ENCODE results near the gene AGAP4. TPM values are rescaled to one million over a fixed set of nuclear protein-coding genes. Genes with fewer than 3 reads are reported as not detected.
"Not testable (repeated sequence)": the region's sequence is repeated elsewhere in the genome, so short reads cannot be mapped to it uniquely, and the experiment has no call there.

AGAP4 gene
- total RNA-seq, 2 experiments from 2014 or later: 16.3 to 19.8 TPM

DNA sequence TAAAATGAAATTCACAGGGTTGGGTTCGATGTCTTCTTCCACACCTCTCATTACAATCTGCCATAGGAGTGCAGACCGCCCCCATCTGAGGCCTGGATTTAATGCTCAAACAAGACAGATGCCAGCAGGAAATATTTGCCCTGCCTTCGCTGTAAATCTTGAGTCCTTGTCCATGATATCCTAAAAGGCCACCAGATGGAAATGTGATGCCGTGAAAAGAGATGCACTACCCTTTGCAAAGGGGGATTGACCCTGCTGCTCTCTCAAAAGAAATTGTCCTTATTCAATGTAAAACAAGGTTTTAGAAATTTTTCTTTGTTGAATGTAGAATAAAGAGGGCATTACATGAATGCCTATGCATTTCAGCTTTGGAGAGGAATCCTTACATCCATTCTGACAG, 37.5 kb downstream of the AGAP4 start:
- Mint-ChIP-seq H3K4me3 (no peak overlapping the region), H3K27ac (no peak overlapping the region), H3K36me3 (ENCODE audit: low read depth) (no peaks in the 10 kb centered on the region), H3K27me3 (no peaks in the 10 kb centered on the region), H3K9me3 (no peaks in the 10 kb centered on the region), H3K4me1 (ENCODE audit: low read depth) (no peaks in the 10 kb centered on the region)
- DNase-seq (no peak), ATAC-seq (no peak)
- ChIA-PET POLR2A (no interaction called here), CTCF (no interaction called here)
- TF ChIP-seq, protein P1, sequence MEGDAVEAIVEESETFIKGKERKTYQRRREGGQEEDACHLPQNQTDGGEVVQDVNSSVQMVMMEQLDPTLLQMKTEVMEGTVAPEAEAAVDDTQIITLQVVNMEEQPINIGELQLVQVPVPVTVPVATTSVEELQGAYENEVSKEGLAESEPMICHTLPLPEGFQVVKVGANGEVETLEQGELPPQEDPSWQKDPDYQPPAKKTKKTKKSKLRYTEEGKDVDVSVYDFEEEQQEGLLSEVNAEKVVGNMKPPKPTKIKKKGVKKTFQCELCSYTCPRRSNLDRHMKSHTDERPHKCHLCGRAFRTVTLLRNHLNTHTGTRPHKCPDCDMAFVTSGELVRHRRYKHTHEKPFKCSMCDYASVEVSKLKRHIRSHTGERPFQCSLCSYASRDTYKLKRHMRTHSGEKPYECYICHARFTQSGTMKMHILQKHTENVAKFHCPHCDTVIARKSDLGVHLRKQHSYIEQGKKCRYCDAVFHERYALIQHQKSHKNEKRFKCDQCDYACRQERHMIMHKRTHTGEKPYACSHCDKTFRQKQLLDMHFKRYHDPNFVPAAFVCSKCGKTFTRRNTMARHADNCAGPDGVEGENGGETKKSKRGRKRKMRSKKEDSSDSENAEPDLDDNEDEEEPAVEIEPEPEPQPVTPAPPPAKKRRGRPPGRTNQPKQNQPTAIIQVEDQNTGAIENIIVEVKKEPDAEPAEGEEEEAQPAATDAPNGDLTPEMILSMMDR (IDR thresholded peaks at IDR 0.05): no peak
- intact Hi-C loops (cut with micrococcal nuclease): no loop called here

DNA sequence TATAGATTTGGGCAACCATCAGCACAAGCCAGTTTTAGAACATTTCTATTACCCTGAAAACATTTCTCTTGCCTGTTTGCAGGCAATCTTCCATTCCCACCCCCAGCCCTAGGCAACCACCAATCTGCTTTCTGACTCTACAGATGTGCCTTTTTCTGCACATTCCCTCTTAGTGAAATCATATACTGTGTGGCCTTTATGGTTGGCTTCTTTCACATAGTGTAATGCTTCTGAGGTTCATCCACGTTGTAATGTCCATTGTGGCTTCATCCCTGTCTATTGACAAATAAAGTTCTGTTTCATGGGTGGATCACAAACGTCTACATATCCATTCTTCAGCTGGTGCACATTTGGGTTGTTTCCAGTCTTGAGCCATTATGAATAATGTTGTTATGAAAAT, 42.3 kb downstream of the AGAP4 start:
- not testable (repeated sequence) for ATAC-seq

DNA sequence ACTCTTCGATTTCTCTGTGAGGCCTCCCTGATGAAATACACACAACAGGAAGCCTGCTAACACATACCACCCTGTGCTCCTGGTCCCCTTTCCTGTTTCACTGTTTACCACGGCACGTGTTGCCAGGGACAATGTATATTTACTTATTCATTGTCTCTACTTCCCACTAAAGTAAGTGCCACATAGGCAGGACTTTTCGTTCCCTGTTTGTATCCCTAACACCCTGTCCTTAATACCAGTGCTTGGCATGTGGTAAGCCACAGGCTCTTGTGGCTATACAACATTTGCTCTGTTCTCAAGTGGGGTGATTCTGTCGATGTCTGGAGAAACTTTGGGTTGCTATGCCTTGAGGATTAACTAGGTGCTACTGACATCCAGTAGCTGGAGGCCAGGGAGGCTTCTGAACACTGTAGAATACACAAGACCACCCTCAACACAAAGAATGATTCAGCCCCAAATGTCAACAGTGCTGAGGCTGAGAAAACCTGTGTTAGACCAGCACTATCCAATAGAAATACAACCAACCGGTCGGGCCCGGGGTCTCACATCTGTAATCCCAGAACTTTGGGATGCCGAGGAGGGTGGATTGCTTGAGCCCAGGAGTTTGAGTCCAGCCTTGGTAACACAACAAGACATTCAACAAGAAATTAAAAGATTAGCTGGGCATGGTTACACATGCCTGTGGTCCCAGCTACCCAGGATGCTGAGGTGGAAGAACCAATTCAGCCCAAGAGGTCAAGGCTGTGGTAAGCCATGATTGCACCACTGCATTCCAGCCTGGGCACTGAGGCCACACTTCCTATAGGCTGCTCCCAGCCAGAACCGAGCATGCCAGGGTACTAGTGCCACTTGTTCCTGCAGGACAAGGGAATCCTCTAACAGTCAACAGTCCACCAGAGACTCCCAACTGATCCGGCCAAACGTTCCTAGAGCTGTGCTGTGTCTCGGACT, 44.0 kb downstream of the AGAP4 start:
- H3K4me1 Mint-ChIP-seq (ENCODE audit: low read depth); POLR2A ChIA-PET; H3K36me3 Mint-ChIP-seq (ENCODE audit: low read depth); H3K4me3 Mint-ChIP-seq; DNase-seq; H3K27ac Mint-ChIP-seq; CTCF ChIA-PET; ATAC-seq; H3K27me3 Mint-ChIP-seq; intact Hi-C loops (cut with micrococcal nuclease); H3K9me3 Mint-ChIP-seq: not testable (repeated sequence)

More for the DNA sequence above, 42.3 kb downstream of the AGAP4 start:
- H3K9me3 Mint-ChIP-seq; H3K4me1 Mint-ChIP-seq (ENCODE audit: low read depth); CTCF ChIA-PET; H3K27ac Mint-ChIP-seq; H3K4me3 Mint-ChIP-seq; H3K36me3 Mint-ChIP-seq (ENCODE audit: low read depth); intact Hi-C loops (cut with micrococcal nuclease); DNase-seq; POLR2A ChIA-PET; H3K27me3 Mint-ChIP-seq: not testable (repeated sequence)

DNA sequence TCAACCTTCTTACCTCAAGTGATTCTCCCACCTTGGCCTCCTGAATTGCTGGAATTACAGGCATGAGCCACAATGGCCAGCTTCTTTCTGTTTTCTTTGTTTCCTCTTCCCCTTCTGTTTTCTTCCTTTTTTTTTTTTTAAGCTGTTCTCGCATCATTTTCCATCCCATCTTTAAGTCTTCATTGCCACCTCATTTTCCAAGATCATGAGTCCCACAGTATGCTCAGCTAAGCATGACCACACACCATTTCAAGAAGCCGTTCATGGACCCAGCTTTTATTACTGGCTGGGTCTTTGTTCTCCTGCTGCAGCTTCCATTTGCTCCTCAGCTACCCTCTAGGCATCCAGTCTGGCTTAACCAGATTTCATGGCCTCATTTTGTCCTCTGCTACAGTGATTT, 52.5 kb downstream of the AGAP4 start:
- H3K9me3 Mint-ChIP-seq; intact Hi-C loops (cut with micrococcal nuclease); ATAC-seq: not testable (repeated sequence)

DNA sequence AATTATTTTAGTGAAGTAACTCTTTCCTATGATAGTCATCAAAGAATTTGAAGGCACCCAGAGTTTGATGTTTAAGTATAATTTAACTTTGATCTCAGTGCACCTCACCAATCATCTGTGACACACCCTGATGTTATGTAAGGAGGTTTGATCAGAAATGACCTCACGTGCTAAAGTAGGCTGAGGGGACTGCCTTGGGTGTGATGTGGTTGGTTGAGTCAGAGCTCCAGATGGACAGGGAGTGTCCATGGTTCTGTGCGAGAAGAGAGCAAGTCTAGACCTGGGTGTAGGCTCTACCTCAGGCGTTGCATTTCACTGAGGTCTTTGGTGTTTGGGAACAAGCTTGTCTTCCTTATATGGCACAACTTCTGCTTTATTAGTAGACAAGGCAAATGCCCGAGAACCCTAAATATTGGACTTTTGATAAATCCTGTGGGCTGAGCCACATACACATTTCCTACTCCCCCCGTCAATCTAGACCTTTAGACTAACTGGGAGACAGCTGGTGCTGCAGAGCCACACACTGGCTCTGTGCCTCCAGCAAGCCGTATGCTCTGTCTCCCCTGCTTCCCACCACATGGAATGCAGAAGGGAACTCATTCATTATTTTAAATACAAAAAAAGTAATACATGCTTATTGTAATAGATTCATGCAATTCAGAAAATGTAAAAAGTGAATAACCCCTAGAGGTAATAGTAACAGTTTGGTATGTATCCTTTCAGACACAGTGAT, 56.4 kb downstream of the AGAP4 start:
- H3K4me3 Mint-ChIP-seq; H3K4me1 Mint-ChIP-seq (ENCODE audit: low read depth); DNase-seq; H3K27me3 Mint-ChIP-seq; intact Hi-C loops (cut with micrococcal nuclease); H3K9me3 Mint-ChIP-seq; POLR2A ChIA-PET; H3K36me3 Mint-ChIP-seq (ENCODE audit: low read depth); CTCF ChIA-PET; H3K27ac Mint-ChIP-seq; ATAC-seq: not testable (repeated sequence)

More for the DNA sequence above, 52.5 kb downstream of the AGAP4 start:
- H3K4me1 Mint-ChIP-seq (ENCODE audit: low read depth); POLR2A ChIA-PET; DNase-seq; H3K27ac Mint-ChIP-seq; H3K4me3 Mint-ChIP-seq; H3K36me3 Mint-ChIP-seq (ENCODE audit: low read depth); CTCF ChIA-PET; H3K27me3 Mint-ChIP-seq: not testable (repeated sequence)

DNA sequence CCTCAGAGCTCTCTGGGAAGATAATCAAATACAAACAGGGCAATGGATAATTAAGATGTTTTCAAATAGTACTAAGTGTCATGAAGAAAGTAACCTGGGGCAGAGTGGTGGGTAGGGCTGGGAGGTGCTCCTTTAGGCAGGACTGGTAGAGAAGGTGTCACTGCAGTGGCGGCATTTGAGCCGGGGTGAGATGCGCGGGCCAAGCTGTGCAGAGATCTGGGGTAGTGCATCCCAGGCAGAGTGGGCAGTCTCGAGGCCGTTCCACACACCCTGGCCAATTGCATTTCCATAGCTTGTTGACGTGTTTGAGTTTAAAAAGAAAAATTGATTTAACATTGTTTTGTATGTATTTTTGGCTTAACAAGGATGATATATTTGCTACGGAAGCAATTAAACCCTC, 57.3 kb downstream of the AGAP4 start:
- H3K4me3 Mint-ChIP-seq; ATAC-seq; H3K27me3 Mint-ChIP-seq; POLR2A ChIA-PET; H3K27ac Mint-ChIP-seq; DNase-seq; intact Hi-C loops (cut with micrococcal nuclease); H3K9me3 Mint-ChIP-seq; CTCF ChIA-PET; H3K4me1 Mint-ChIP-seq (ENCODE audit: low read depth); H3K36me3 Mint-ChIP-seq (ENCODE audit: low read depth): not testable (repeated sequence)

DNA sequence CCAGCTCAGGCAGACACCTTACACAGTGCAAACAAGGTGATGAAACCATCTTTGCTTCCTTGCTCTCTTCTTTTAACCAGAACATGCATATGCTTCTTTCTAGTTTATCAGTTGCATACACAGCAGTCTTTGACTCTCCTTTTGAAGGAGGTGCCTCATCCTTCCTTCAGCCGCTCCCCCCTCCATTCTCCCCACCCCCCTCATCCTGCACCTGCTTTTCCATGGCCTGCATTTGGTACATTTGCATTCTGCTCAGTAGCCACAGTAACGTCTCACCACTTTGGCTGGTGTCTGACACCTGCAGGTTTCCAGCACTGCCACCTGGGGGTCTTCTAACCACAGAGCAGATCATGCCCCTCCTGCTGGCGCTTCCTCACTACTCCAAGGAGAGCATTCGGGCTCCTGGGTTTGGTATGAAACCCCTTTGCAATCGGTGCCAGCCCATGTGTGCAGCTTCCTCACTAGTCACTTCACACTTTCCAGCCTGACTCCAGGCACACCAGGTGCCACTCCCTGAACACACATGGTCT, 60.0 kb downstream of the AGAP4 start:
- intact Hi-C loops (cut with micrococcal nuclease); CTCF ChIA-PET; H3K9me3 Mint-ChIP-seq; DNase-seq; H3K27ac Mint-ChIP-seq; ATAC-seq; H3K36me3 Mint-ChIP-seq (ENCODE audit: low read depth); H3K4me3 Mint-ChIP-seq; H3K27me3 Mint-ChIP-seq; H3K4me1 Mint-ChIP-seq (ENCODE audit: low read depth): not testable (repeated sequence)
- POLR2A ChIA-PET: interaction anchor here (0.6 kb wide), 1 partner anchor 234 kb away, joined by 3 read pairs; no protein-coding TSS in a partner anchor

DNA sequence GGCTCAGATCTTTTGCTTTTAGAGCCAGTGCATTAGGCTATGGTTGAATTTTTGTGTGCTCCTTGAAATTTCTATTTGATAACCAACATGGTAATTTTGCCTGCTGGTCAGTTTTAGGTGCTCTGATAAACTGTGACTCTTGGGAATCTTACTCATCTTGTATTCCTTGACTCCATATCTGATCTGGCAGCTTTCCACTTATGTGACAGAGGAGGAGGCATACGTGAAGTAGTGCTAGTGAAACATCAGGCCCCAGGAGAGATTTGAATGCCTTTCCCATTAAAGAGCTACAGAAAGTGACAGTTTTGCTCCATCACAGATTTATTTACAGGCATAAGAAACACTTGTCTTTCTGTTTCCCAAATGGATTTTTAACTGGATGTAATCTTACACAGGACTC, 61.1 kb downstream of the AGAP4 start:
- intact Hi-C loops (cut with micrococcal nuclease); DNase-seq; ATAC-seq; CTCF ChIA-PET; H3K27ac Mint-ChIP-seq; H3K36me3 Mint-ChIP-seq (ENCODE audit: low read depth); H3K4me3 Mint-ChIP-seq; POLR2A ChIA-PET; H3K4me1 Mint-ChIP-seq (ENCODE audit: low read depth); H3K27me3 Mint-ChIP-seq; H3K9me3 Mint-ChIP-seq: not testable (repeated sequence)

Other genes with a start within 250 kb of the AGAP4 start
- gene ZFAND4, start 174.7 kb downstream of the AGAP4 start, total RNA-seq: 10 to 100 TPM; 11.5 to 13.5 TPM
- gene WASHC2C, start 120.2 kb downstream of the AGAP4 start, total RNA-seq: 10 to 100 TPM; 21.6 to 23.0 TPM
- gene TIMM23, start 125.0 kb upstream of the AGAP4 start, total RNA-seq: 10 to 100 TPM; 70.7 to 76.2 TPM
- 10 to 100 TPM; 86.2 to 86.6 TPM for gene NCOA4, start 183.1 kb upstream of the AGAP4 start, total RNA-seq
- gene MSMB, start 198.8 kb upstream of the AGAP4 start, total RNA-seq: not detected